ENCODE results near the gene UNC13B.

Gene UNC13B

DNA sequence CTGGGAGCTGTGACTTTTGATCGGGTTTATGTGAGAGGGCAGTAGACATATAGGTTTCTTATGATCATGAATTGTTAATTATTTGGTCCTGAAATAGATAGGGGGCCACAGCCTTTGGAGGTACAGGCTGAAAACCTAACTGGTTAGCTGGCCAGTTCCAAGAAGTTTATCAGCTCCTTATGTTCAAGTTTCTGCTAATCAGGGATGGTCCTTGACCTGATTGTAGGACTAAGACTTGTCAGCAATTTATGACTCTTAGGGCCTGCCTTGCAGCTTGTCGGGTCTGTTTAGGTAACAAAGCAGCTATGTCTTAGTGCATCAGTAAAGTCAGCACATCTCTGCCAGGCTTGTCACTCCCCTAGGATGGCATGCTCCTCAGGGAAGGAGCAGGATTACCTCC, 176.3 kb downstream of the UNC13B start:
- DNase-seq (ENCODE audit: low read depth) = no peak

DNA sequence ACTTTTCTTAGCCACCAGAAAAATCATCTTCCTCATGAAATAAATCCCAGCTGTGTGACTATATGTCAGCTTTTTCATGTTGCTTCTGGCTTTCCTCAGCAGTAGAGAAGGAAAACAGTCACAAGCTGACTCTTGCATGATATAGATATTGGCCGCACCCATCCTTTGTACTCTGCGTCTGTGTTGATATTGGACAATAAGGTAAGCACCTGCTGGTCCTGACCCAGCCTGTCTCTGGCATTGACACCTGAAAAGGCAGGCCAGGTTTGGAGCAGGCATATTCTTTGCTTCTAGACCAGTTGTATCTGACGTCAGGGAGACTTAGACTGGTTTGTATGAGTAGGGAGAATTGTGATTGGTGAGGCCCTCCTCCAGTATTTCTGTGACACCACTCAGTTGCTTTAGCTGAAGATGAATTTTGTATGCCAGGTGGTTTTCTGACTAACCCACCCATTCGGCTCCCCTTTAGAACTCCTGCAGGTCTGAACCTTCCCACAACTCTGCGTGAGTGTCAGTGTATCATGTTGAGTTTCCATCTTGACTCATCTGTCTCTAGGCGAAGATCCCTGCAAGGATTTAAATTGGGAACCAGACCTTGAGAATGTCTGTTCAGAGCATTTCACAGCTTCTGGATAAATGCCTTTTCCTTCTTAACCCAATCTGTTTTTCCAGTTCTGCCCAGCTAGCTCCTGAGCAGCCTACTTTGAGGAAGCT, 176.9 kb downstream of the UNC13B start:
- no peak for DNase-seq (ENCODE audit: low read depth)

DNA sequence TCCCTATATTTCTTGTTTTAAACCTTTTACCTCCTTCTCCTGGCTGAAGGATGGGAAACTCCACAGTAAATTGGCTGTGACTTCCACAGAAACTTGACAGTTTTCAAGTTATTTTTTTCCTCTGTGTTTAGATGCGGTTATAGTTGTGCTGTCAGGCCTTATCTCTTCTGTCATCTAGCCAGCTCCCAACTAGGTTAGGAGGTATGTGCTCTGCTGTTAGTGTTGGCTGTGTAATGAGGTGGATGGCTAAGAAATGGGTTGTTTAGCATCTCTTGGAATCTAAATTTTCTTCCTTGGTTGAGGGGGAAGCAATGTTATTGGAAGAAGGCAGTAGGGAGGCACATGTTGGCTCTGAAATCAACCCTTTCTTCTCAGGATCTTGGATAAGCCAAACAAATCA, 178.2 kb downstream of the UNC13B start:
- no peak for DNase-seq (ENCODE audit: low read depth)

DNA sequence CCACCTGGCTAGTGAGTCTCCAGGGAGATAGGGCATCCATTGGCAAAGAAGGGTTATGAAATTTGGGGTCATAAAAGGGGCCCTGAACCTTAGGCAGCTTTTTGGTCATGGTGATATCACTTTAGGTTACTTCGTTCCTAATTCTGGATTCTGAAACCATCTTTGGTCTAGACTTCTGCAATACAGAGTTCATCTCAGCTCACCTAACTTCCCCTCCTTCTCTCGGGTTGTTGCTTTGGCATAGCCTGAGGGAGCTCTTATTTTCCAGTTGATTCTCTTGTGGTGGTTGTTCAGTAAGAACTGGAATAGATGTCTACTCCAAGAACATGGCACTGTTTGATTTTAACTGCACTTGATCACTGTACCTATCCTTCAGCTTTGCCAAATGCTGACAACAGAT, 179.2 kb downstream of the UNC13B start:
- no peak for DNase-seq (ENCODE audit: low read depth)

DNA sequence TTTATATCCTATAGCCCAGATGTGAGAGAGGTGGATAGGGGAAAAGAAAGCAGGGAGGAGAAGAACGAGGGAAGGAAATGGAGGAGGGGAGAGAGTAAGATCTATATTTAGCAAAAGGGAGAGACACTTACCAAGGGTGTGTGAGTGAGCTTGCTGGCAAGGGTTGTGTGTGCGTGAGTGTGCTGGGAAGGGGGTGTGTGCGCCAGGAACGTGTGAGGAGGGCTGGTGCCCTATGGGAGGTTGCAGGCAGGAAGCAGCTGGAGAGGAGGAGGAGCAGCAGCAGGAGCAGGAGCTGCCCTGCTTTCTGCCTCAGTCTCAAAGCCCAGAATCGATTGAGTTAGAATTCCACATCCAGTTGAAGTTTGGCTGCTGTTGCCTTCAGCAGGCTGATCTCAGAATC, 179.8 kb downstream of the UNC13B start:
- DNase-seq (ENCODE audit: low read depth) = no peak

DNA sequence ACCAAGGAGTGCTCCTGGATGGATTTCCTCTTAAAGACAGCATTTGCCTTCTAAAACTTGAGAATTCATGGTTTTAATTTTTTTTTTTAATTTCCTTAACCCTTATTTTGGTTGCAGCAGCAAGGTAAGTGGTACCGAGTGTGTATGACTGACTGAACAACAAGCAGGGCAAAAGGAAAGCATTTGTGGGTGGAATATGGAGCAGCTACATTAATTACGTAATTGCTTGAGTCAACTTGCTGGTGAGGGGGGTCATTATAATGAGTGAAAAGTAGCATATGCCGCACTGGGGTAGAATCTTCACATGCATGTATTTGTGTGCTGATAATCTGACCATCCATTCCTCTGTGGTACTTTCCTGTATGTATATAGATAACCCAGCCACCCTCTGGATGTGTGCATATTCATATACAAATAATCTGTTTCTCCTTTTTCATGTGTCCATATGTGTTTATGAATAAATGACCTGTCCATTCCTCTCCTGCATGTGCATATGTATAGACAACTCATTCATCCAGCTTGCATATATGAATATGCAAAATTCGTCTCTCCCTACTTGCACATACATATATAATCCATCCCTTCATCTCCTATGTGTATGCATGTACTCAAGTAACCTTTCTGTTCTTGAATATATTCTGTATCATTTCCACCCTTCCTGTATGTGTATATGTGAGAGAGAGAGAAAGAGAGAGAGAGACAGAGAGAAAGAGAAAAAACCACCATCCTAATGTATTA, 180.6 kb downstream of the UNC13B start:
- DNase-seq (ENCODE audit: low read depth) = no peak

DNA sequence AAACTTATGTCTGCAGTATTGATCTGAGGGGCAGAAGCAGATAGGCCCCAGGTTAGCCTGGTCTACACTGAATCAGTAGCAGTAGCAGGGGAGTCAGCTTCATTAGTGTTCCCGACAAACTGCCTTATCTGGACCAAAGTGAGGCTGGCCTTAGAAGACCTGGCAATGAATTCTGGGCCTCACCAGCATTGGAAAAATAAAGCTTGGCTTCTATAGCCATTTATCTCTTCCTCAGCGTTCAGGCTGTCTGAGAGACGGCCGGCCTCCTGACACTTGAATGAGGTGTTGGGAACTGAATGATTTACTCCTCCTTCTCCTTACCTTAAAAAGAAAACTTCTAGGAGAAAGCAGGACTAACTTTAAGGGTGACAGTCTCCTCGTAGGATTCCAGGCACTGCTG, 186.3 kb downstream of the UNC13B start:
- DNase-seq (ENCODE audit: low read depth) = no peak

GRCh38 chr9:35349287-35349990, 187.6 kb downstream of the UNC13B start:
- DNase-seq (ENCODE audit: low read depth) = no peak

DNA sequence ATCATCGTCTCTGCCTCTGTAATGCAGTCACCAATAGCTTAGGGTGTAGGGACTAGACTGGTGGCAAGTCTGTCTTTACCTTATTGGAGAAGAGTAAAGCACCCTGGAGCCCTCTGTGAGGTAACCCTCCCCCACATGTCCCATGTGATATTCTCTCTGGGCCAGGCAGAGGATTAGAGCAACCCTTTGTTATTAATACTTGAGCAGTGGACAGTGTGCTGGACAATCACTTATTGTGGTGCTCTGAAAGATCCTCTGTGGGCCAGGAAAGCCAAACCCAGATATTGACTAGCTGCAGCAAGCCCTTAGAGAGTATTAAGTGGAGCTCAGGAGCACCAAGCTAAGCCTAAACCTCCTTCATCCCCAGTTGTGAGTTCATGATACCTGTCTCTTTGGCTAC, 188.4 kb downstream of the UNC13B start:
- no peak for DNase-seq (ENCODE audit: low read depth)

GRCh38 chr9:35350827-35351549, 189.2 kb downstream of the UNC13B start:
- no peak for DNase-seq (ENCODE audit: low read depth)

DNA sequence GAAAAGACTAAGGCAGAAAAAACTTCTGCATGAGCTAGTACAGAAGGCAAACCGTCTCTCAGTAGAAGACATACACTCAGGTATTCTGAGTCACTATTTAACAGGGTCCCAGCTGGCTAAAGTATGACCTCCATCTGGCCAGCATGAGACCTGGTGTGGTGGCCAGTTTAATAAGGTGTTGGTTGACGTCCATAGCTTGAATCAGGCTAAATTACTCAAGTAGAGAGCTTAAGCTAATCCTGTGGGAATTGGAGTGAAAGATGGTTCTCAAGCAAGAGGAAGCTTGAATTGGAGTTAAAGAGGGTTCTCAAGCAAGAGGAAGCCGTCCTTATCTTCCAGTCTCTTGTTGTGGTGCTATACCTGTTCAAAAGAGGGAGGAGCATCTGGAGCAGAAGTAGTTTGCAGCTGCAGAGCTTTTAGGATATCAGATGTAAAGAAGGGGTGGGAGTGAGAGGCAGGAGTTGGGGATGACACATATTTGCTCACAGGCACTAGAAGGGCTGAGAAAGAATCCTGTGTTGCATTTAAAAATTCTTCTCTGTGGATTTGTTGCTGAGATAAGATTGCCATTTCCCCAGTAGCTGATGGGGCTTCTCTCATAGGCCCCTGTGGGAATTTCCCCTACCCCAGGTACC, 192.0 kb downstream of the UNC13B start:
- no peak for DNase-seq (ENCODE audit: low read depth)

DNA sequence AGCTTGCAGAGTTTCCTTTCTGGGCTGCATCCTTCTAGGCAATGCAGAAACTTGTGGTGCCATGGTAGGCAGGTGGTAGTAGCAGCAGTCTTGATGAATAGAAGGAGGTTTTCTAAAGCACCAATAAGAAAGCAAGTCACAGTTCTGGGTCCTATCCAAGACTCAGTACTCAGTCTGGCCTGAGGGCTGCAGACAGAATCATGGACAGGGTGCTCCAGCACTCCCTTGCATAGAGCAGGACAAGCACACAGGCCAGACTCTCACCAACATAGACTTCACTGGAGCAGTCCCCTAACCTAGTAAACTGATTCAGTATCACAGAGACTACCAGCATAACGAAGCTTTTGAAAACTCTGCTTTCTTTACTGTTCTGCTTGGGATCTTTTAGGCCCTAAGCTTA, 194.1 kb downstream of the UNC13B start:
- no peak for DNase-seq (ENCODE audit: low read depth)

DNA sequence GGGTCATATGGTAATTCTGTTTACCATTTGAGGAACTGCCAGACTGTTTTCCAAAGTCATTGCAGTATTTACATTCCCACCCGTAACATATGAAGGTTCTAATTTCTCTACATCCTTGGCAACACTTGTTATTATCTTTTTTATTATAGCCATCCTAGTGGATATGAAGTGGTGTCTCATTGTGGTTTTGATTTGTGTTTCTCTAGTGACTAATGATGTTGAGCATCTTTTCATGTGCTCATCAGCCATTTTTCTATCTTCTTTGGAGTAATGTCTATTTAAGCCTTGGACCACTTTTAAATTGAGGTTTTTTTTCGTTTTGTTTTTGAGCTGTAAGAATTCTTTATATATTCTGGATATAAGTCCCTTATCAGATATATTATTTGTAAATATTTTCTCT, 195.3 kb downstream of the UNC13B start:
- DNase-seq (ENCODE audit: low read depth) = no peak

DNA sequence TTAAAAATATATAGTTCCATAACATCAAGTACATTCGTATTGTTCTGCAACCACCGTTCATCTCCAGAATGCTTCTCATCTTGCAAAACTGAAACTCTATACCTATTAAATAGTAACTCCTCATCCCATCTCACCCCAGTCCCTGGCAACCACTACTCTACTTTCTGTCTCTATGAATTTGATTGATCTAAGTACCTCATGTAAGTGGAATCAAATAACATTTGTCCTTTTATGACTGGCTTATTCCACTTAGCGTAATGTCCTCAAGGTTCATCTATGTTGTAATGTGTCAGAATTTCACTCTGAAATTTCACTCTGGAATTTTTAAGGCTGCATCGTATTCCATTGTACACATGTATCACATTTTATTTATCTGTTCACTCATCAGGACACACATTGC, 196.0 kb downstream of the UNC13B start:
- DNase-seq (ENCODE audit: low read depth) = no peak

DNA sequence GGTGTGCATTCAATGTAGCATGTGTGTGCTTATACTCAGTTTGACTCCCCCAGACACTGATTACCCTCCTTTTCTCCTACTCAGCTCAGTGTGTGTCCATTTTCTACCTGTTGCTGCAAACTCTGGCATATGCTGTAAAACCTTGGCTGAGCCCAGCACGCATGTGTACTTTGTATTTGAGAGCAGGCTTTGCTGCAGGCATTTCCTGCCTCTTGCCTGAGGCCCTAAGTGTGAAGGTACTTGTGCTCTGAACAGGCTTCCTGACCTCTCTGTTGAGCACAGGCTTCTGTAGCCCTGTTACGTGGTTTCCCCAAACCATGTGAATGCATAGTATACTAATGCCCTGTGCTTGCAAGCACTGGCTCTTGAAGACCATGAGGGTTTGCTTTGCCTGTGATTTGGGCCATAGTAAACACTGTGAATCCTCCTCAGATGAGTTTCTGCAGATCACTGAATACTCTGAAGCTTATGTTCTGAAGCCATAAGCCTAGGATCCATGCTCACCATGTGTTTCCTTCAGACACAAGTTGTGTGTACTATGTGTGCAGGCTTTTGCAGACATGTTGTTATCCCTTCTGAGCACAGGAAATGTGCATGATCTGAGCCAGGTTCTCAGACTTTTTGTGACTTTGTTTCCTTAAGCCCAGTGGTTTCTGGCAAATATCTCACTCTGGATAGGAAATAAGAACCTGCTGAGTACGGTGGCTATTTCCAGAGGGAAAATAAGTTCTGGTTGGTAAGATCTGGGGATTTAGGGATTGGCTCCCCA, 203.2 kb downstream of the UNC13B start:
- no peak for DNase-seq (ENCODE audit: low read depth)

- no peak for DNase-seq (ENCODE audit: low read depth)
These were observed 204.8 kb downstream of the UNC13B start for GRCh38 chr9:35366627-35367026.

- no peak for DNase-seq (ENCODE audit: low read depth)
These were observed 205.6 kb downstream of the UNC13B start for GRCh38 chr9:35367451-35367850.

DNA sequence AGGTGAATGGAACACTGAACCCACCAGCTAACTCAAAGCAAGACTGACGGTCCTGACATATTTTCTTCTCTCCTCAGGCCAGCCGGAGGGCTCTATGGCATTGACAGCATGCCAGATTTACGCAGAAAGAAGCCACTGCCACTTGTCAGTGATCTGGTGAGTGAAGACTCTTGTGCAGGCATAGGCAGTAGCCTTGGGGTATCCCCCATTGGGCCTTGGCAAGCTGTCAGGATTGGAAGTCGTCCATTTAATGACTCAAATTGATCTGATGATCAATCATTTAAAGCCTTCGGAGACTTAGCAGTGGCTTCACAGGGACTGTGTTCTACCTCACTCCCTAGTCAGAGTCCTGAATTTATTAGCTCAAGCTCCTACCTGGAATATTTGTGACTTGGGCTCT, 208.4 kb downstream of the UNC13B start:
- no peak for DNase-seq (ENCODE audit: low read depth)

GRCh38 chr9:35374436-35374835, 212.6 kb downstream of the UNC13B start:
- DNase-seq (ENCODE audit: low read depth) = no peak

GRCh38 chr9:35374910-35375309, 213.1 kb downstream of the UNC13B start:
- no peak for DNase-seq (ENCODE audit: low read depth)

- no peak for DNase-seq (ENCODE audit: low read depth)
These were observed 218.2 kb downstream of the UNC13B start for GRCh38 chr9:35380039-35380438.
